Eye (tissue), 1 donor: ENCODE results near the gene EMILIN3.

Experiments used
- DNase-seq: peaks from one replicate; pipeline ENCODE4 v3.0.0-alpha.2; 2015

Gene EMILIN3

GRCh38 chr20:41366546-41367392 lies at the start of gene EMILIN3:
EMILIN3 (minus strand) TSS chr20:41366818; CDS start chr20:41366634, 184 bp downstream.
- peak; percentile 83 for DNase-seq

GRCh38 chr20:41415191-41415590 lies 48.6 kb upstream of the EMILIN3 start:
- no peak for DNase-seq

GRCh38 chr20:41413169-41413568 lies 46.6 kb upstream of the EMILIN3 start:
- no peak for DNase-seq

- DNase-seq: no peak
Observed at GRCh38 chr20:41412324-41413120, 45.9 kb upstream of the EMILIN3 start.

GRCh38 chr20:41411391-41411847 lies 44.8 kb upstream of the EMILIN3 start:
- DNase-seq: no peak

GRCh38 chr20:41408986-41409385 lies 42.4 kb upstream of the EMILIN3 start:
- DNase-seq: peak; percentile 47

- peak; percentile 55 for DNase-seq
Observed at GRCh38 chr20:41408156-41408794, 41.7 kb upstream of the EMILIN3 start.

- DNase-seq: peak; percentile 47
Observed at GRCh38 chr20:41407607-41408006, 41.0 kb upstream of the EMILIN3 start.

GRCh38 chr20:41406896-41407444 lies 40.4 kb upstream of the EMILIN3 start:
- no peak for DNase-seq

- peak; percentile 70 for DNase-seq
Observed at GRCh38 chr20:41406353-41406752, 39.7 kb upstream of the EMILIN3 start.

- DNase-seq: no peak
Observed at GRCh38 chr20:41405436-41405835, 38.8 kb upstream of the EMILIN3 start.

GRCh38 chr20:41403604-41404003 lies 37.0 kb upstream of the EMILIN3 start:
- no peak for DNase-seq

GRCh38 chr20:41398408-41398807 lies 31.8 kb upstream of the EMILIN3 start:
- DNase-seq: no peak

- peak; percentile 62 for DNase-seq
Observed at GRCh38 chr20:41395667-41396664, 29.3 kb upstream of the EMILIN3 start.

- DNase-seq: no peak
Observed at GRCh38 chr20:41394931-41395666, 28.5 kb upstream of the EMILIN3 start.

- no peak for DNase-seq
Observed at GRCh38 chr20:41394081-41394480, 27.5 kb upstream of the EMILIN3 start.

GRCh38 chr20:41393705-41394066 lies 27.1 kb upstream of the EMILIN3 start:
- DNase-seq: no peak

- DNase-seq: no peak
Observed at GRCh38 chr20:41392871-41393704, 26.5 kb upstream of the EMILIN3 start.

- DNase-seq: no peak
Observed at GRCh38 chr20:41392295-41392694, 25.7 kb upstream of the EMILIN3 start.

- DNase-seq: peak; percentile 73
Observed at GRCh38 chr20:41391587-41392001, 25.0 kb upstream of the EMILIN3 start.
